GM18909 (cell line): Measurements from ENCODE around the gene CEBPA.
"Not testable (repeated sequence)": the region's sequence is repeated elsewhere in the genome, so short reads cannot be mapped to it uniquely, and the experiment has no call there.

Source experiments
- ATAC-seq: cut with Tn5 transposase; IDR thresholded peaks from one replicate; pipeline ENCODE4 v1.9.1; 2021; ENCODE audit warnings: mild to moderate bottlenecking; ENCODE audit not compliant: unreplicated experiment, poor library complexity

Gene CEBPA

DNA sequence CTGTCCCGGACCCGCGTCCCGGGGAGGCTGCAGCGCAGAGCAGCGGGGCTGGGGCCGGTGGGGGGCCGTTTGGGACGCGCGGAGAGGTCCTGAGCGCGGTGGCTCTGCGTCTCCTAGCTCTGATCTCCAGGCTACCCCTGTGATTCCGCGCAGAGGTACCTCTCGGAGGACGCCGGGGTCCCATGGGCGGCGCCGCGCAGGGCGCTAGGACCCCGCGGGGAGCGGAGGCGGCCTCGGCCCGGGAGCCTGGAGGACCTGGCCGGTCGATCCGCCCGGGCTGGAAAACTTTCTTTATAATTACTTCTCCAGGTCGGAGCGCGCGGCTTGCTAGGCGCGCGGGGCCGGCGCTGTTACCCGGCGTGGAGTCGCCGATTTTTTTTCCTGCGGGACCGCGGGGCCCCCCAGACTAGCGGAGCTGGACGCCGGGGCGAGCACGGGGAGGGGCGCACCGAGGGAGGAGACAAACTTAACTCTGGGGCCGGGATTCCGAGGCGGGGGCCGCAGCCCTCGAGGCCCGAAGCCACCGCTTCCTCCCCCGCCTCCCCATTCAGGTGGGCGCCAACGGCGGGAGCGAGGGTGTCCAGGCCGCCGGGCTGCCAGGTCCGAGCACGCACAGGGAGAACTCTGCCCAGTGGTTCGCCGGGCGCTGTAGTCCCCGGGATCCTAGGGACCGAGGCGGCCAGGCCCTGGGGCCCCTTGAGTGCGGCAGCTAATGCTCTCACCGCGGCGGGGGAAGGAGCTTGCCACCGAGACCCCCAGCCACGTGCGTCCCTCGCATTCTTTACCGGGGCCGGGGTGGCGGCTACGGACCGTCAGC, 848 bp upstream of the CEBPA start:
- no peak for ATAC-seq

DNA sequence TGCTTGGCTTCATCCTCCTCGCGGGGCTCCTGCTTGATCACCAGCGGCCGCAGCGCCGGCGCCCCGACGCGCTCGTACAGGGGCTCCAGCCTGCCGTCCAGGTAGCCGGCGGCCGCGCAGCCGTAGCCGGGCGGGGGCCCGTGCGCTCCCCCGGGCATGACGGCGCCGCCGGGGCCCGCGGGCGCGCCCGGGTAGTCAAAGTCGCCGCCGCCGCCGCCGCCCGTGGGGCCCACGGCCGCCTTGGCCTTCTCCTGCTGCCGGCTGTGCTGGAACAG, 497 bp downstream of the CEBPA start:
- ATAC-seq = no peak

DNA sequence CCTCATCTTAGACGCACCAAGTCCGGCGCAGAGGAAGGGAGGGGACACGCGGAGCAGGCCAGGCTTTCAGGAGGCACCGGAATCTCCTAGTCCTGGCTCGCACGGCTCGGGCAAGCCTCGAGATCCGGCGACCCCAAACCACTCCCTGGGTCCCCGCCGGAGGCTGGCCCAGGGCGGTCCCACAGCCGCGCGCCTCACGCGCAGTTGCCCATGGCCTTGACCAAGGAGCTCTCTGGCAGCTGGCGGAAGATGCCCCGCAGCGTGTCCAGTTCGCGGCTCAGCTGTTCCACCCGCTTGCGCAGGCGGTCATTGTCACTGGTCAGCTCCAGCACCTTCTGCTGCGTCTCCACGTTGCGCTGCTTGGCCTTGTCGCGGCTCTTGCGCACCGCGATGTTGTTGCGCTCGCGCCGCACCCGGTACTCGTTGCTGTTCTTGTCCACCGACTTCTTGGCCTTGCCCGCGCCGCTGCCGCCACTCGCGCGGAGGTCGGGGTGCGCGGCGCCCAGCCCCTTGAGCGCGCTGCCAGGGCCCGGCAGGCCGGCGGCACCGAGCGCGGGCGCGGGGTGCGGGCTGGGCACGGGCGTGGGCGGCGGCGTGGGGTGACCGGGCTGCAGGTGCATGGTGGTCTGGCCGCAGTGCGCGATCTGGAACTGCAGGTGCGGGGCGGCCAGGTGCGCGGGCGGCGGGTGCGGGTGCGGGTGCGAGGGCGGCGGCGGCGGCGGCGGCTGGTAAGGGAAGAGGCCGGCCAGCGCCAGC, 1.0 kb downstream of the CEBPA start:
- ATAC-seq = no peak

- ATAC-seq = no peak
Measured at GRCh38 chr19:33300894-33301143, 1.5 kb downstream of the CEBPA start.

DNA sequence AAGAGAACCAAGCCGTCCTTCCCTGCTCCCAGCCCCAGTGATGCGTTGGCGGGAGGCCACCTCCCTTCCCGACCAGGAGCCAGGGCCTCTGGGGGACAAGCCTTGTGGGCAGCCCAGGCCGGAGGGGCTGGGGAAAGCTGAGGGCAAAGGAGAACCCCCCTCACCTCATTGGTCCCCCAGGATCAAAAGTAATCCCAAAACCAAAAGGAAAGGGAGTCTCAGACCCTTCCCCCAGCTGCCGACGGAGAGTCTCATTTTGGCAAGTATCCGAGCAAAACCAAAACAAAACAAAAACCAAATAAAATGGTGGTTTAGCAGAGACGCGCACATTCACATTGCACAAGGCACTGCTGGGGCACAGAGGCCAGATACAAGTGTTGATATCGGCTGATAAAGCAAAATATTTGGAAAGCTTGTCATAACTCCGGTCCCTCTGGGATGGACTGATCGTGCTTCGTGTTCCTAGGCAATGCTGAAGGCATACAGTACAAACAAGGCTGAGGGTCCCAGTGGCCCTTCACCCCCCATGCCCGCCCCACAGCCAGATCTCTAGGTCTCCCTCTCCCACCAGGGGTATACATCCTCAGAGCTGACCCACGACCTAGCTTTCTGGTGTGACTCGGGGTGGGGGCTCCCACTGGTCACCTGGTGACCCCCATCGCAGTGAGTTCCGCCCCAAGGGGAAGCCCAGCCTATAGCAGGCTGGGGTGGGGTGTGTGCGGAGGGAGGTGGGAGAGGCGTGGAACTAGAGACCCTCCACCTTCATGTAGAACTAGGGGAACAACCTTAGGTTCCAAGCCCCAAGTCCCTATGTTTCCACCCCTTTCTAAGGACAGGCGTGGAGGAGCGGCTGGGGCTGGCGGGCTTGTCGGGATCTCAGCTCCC, 2.1 kb downstream of the CEBPA start:
- no peak for ATAC-seq

GRCh38 chr19:33299051-33299688, 3.2 kb downstream of the CEBPA start:
- no peak for ATAC-seq

DNA sequence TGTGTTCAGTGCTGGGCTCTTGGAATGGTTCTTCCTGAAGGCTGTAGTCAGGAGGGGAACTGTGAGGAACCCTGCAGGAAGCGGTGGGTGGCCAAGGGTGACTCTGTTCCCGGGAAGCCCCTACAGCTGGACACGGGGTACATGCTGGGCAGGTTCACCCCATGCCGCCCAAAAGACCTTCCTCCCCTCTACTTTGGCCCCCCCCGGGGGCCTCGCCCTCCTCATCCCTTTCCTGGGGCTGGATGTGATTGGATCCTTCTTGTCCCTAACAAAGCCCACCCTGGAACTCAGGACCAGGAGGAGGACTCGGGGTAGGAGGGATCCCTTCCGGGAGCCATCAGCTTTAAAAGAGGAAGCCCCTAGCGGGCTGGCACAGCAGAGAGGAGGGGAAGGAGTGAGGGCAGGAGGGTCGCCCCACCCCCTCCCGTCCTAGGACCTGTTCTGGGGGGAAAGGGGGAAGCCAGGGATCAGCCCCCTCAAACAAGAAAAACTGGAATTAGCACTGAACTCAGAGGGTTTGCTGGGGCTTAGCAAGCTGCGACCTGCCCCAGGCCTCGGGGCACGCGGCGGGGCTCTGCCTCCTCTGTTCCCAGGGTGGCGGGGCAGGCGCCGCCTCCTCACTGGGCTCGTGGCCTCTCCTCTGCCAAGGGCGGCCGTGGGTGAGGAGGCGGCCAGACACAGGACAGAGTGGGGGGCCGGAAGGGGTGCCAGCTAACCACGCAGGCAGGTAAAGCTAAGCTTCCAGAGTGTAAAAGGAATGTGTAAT, 4.0 kb downstream of the CEBPA start:
- no peak for ATAC-seq

DNA sequence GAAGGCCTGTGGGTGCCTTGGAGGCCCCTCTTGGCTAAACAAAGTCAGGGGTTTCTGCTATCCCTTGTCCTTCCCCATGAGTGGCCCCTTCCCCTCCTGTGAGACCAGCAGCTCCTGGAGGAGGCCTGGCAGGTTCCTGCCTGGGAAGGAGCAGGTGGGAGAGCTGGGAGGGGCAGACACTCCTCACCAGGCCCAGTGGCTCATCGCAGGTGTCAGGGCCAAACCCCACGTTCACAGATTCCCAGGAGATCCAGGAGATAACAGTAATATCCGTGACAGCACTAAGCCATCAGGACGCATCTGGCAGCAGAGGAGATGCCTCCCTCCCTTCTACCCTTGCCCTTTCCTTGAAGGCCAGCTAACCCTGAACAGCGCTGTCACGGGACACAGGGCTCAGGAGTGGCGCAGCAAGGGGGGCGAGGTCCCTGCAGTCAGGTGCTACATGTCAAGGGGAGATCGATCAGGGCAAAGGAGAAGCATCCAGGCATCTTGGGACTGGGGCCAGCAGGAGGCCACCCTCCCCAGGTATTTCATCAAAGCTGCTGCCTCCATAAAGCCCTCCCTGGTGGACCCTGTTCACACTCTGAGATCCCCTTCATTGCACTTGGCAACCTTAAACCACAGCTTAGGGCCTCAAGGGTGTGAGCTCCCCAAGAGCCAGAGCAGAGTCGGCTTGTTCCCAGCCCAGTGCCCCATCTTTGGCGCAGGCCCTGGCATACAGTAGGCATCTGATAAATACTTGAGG, 4.8 kb downstream of the CEBPA start:
- ATAC-seq = no peak

DNA sequence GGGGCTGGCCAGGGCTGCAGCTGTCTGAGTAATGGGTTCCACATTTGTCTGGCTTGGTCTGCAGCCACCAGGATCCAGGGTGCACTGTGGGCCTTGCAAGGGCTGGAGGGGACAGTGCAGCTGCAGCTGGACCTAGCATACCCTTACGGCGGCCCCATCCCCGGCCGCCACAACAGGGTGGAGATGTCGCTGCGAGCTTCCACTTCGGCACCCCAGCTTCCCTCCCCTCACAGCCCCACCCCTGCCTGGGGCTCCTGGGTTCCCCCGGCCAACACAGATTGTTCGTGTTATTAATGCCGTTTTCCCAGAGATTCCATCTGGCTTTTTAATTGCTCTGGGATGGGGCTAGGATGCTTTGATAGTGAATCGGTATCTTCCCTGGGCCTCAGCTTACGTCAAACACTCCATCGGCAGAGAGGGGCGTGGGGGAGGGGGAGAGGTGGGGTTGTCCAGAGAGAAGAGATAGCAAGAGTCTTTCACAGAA, 5.8 kb downstream of the CEBPA start:
- ATAC-seq = no peak

- ATAC-seq = no peak
Measured at GRCh38 chr19:33295621-33296487, 6.5 kb downstream of the CEBPA start.

- ATAC-seq = not testable (repeated sequence)
Measured at GRCh38 chr19:33295046-33295445, 7.3 kb downstream of the CEBPA start.

GRCh38 chr19:33294058-33294798, 8.1 kb downstream of the CEBPA start:
- ATAC-seq = no peak

DNA sequence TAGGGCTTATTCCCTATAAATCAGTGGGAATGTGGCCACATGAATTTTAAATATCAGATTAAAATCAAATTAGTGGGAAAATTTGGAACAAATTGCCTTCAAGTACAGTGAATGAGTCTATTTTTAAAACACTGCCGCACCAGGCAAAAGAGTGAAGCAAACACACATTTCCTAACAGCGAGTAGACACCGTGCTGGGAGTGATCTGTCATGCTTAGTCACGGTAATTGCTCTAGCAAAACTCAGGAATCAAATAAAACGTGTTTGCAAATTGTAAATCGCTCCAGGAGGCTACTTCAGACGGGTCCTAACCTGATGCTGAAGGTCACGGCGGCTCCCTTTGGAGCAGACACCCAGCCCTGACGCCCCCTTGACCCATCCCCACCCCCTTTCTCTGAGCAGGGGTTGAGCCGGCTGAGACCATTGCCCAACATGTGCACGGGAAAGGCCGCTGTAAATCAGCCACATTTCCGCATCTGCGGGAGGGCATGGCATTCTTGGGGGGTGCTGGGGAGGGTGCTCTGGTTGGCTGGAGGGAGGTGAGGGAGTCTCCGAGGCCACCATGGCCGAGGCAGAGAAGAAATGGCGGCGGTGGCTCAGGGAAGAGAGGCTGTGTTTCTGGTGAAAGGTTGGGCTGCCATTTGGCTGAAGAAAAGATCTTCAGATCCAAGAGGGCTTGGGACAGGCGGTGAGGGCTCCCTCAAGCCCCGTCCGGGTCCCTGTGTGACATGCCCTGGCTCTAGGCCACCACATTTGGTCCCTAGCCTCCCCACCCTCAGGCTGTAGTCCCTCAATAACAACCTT, 8.9 kb downstream of the CEBPA start:
- ATAC-seq = no peak

DNA sequence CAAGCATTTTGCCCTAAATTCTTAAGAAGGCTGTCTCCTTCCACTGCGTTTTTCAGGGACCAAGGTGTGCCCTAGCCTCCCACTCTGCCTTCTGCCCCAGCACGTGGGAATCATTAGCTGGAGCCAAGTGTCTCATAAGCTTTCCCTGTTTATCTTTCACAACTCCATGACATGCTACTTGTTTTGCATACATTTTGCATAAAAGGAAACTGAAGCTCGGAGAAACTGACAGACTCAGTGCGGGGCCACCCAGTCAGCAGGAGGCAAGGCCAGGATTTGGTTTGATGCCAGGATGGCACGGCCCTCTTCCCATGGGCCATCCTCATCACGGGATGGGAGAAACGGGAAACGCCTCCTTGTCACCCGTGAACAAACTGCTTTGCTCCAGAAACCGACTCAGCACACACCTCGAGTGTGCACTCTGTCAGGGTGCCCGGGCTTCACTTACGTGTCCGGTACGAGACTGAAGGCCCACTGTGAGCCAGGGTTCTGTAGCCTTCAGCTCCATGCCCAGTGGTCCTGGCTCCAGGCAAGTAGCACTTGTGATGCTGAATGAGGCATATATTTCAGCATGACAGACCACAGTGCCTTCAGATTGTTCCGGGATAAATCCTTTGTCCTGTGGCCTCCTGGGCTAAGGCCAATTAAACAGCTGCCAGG, 9.6 kb downstream of the CEBPA start:
- no peak for ATAC-seq

- ATAC-seq = no peak
Measured at GRCh38 chr19:33291623-33292534, 10.5 kb downstream of the CEBPA start.
